K562 (cell line): ENCODE results near the gene POLD3. TPM values are rescaled to one million over a fixed set of nuclear protein-coding genes. Genes with fewer than 3 reads are reported as not detected.

Experiments used
- ATAC-seq: fragments of 200-7000 bp; cut with Tn5 transposase; 3 replicates; pipeline ENCODE4 v1.9.1; 2020; ENCODE audit warnings: moderate library complexity
- BruUV-seq: library from RNA; stranded (reverse); fragments of 400-500 nt; replicated peaks from 2 replicates; lab custom pipeline; 2021; lab: Mats Ljungman, UMichigan
- CTCF ChIA-PET: fragments of 300-600 bp; formaldehyde crosslinking; extraction: SDS; loops from one replicate; lab custom pipeline; 2021; ENCODE audit warnings: low intra/inter-chr PET ratio; lab: Yijun Ruan, JAX
- POLR2A ChIA-PET: fragments of 300-600, 350-650 bp; sonication (Branson Sonifier 250); formaldehyde crosslinking; extraction: SDS; loops from one replicate; lab custom pipeline; 2021; ENCODE audit warnings: antibody characterized with exemption, inconsistent platforms; lab: Yijun Ruan, JAX
- DNase-seq, 4 experiments: peaks; one replicate each; pipeline versions ENCODE4 v3.0.0 to v3.0.0-alpha.2; 2011 to 2018; ENCODE audit warnings: low spot score in 3 of 4, mixed read lengths in 3 of 4; ENCODE audit errors: extremely low read depth in 1 of 4
- FAIRE-seq: peaks from 2 replicates; lab custom pipeline; 2011; peaks lifted over from hg19 to GRCh38; lab: Jason Lieb, UNC
- H2AFZ ChIP-seq: 2 replicates; pipeline ENCODE4 v1.6.0; 2011; ENCODE audit warnings: low read depth, low read length, control low read depth, inconsistent platforms
- H3K27ac ChIP-seq: fragments of 200-600 bp; 3 replicates; pipeline ENCODE4 v1.8.0; 2011; ENCODE audit warnings: low read depth, mild to moderate bottlenecking, control low read depth, inconsistent platforms, low read length, moderate library complexity, mixed read lengths; ENCODE audit errors: extremely low read depth
- H3K27me3 ChIP-seq, 2 experiments: fragments of 300-600 bp in 1 of 2; 2 replicates in 1 of 2; 3 replicates in 1 of 2; pipeline versions ENCODE4 v1.6.0 to v1.8.0; 2011; ENCODE audit warnings: inconsistent platforms in 2 of 2, low read length in 2 of 2, mild to moderate bottlenecking in 1 of 2, mixed read lengths in 1 of 2, moderate library complexity in 1 of 2; ENCODE audit not compliant: control insufficient read depth in 2 of 2, insufficient read depth in 2 of 2
- H3K36me3 ChIP-seq: fragments of 300-600 bp; 3 replicates; pipeline ENCODE4 v1.8.0; 2011; ENCODE audit warnings: mild to moderate bottlenecking, low read length, inconsistent platforms; ENCODE audit not compliant: control insufficient read depth, insufficient read depth
- H3K4me1 ChIP-seq, 2 experiments: fragments of 200-600 bp in 1 of 2; replicated peaks in 1 of 2; 2 replicates in 1 of 2; 3 replicates in 1 of 2; pipeline versions ENCODE4 v1.5.1 to v1.8.0; 2011; ENCODE audit warnings: inconsistent platforms in 2 of 2, low read length in 2 of 2, mild to moderate bottlenecking in 1 of 2, mixed read lengths in 1 of 2, moderate library complexity in 1 of 2; ENCODE audit not compliant: control insufficient read depth in 2 of 2, insufficient read depth in 2 of 2
- H3K4me2 ChIP-seq: 2 replicates; pipeline ENCODE4 v1.6.1; 2011; ENCODE audit warnings: low read length, control low read depth, inconsistent platforms, mixed read lengths; ENCODE audit not compliant: insufficient read depth
- H3K4me3 ChIP-seq: fragments of 200-600 bp; sonication (generic), shearing (Covaris generic); 2 replicates; pipeline ENCODE4 v1.5.1; 2016; ENCODE audit warnings: control low read depth, inconsistent platforms
- H3K79me2 ChIP-seq: fragments of 200-600 bp; 3 replicates; pipeline ENCODE4 v1.8.0; 2011; ENCODE audit warnings: low read length, inconsistent platforms; ENCODE audit not compliant: control insufficient read depth, insufficient read depth
- H3K9ac ChIP-seq, 2 experiments: 2 replicates each; pipeline versions ENCODE4 v1.6.0 to v1.6.1; 2011; ENCODE audit warnings: low read depth in 2 of 2, low read length in 2 of 2, control low read depth in 1 of 2, inconsistent platforms in 1 of 2, mild to moderate bottlenecking in 1 of 2, mixed read lengths in 1 of 2; ENCODE audit not compliant: insufficient read depth in 1 of 2
- H3K9me1 ChIP-seq: one replicate; pipeline ENCODE4 v1.6.0; 2011; ENCODE audit warnings: inconsistent platforms, mild to moderate bottlenecking, low read length, moderate library complexity; ENCODE audit not compliant: control insufficient read depth, insufficient read depth
- H3K9me3 ChIP-seq: replicated peaks from 2 replicates; pipeline ENCODE4 v1.5.1; 2011; ENCODE audit warnings: low read depth, low read length, inconsistent platforms; ENCODE audit not compliant: control insufficient read depth, insufficient read depth
- H4K20me1 ChIP-seq: replicated peaks from 2 replicates; pipeline ENCODE4 v1.6.1; 2011; ENCODE audit warnings: low read length, inconsistent platforms, mixed read lengths; ENCODE audit not compliant: control insufficient read depth, insufficient read depth
- CHD1 ChIP-seq: fragments of 200-600 bp; sonication (generic); IDR thresholded peaks from one replicate; pipeline ENCODE4 v1.6.1; 2012; ENCODE audit warnings: mild to moderate bottlenecking, moderate library complexity, low read length, inconsistent platforms
- FIP1L1 ChIP-seq: fragments of 200-400 bp; formaldehyde crosslinking; IDR thresholded peaks from 2 replicates; pipeline ENCODE4 v1.6.1; 2018; ENCODE audit warnings: mild to moderate bottlenecking, low read depth, low read length; ENCODE audit not compliant: poor library complexity, severe bottlenecking
- KDM1A ChIP-seq, 2 experiments: fragments of 450-650 bp; IDR thresholded peaks; 2 replicates each; pipeline ENCODE4 v1.6.1; 2016; ENCODE audit warnings: mild to moderate bottlenecking in 2 of 2
- MBD2 ChIP-seq: sonication (generic); IDR thresholded peaks from 2 replicates; pipeline ENCODE4 v1.6.1; 2016; ENCODE audit warnings: low read depth, borderline replicate concordance
- MYBL2 ChIP-seq, 2 experiments: fragments of 450-650 bp in 1 of 2; sonication (generic) in 1 of 2; formaldehyde crosslinking in 1 of 2; IDR thresholded peaks; 2 replicates each; pipeline versions ENCODE4 v1.6.1 to v1.8.1; 2017 to 2022; ENCODE audit warnings: borderline replicate concordance in 1 of 2, inconsistent platforms in 1 of 2, low read depth in 1 of 2, mild to moderate bottlenecking in 1 of 2, missing genetic modification reagents in 1 of 2, moderate library complexity in 1 of 2
- SLC30A9 ChIP-seq: fragments of 250-450 bp; sonication (Bioruptor Pico); IDR thresholded peaks from 2 replicates; pipeline ENCODE4 v1.8.0; 2022; ENCODE audit warnings: mild to moderate bottlenecking, moderate library complexity
- TCF15 ChIP-seq: fragments of 250-450 bp; sonication (Bioruptor Pico); IDR thresholded peaks from 2 replicates; pipeline ENCODE4 v1.8.0; 2022; ENCODE audit warnings: moderate library complexity, mild to moderate bottlenecking, inconsistent platforms
- ZNF75A ChIP-seq: fragments of 450-650 bp; formaldehyde crosslinking; IDR thresholded peaks from 2 replicates; pipeline ENCODE4 v1.4.0; 2020; ENCODE audit warnings: mild to moderate bottlenecking
- WGBS: fragments of 100-300 bp; shearing (Covaris generic); methylation state at CpG from one replicate; pipeline ENCODE4 v1.1.6; 2016; ENCODE audit warnings: low coverage, mixed read lengths; ENCODE audit not compliant: insufficient coverage; ENCODE audit errors: missing lambda C conversion rate; 5-methylcytosine and 5-hydroxymethylcytosine counted together
- in situ Hi-C: fragments of 300-500 bp; cut with MboI; formaldehyde crosslinking; loops from 4 replicates; pipeline ENCODE4 v1.15.0; 2018; ENCODE audit warnings: inconsistent platforms, mixed read lengths
- intact Hi-C: fragments of 100-400 bp; cut with micrococcal nuclease; formaldehyde crosslinking; loops from 2 replicates; pipeline ENCODE4 v1.14.2; 2022
- polyA plus RNA-seq, 8 experiments: library from polyadenylated mRNA; depleted of rRNA in 4 of 8; stranded (reverse) in 5 of 8; unstranded in 3 of 8; fragments of >200 nt; fragmentation: Nextera tagmentation in 2 of 8; fragmentation: Illumina TruSeq in 1 of 8; extraction: Ambion mirVana in 2 of 8; extraction: Trizol in 1 of 8; gene quantifications; 2 replicates each; pipeline versions ENCODE4 v1.2.1 to v1.2.3, GENCODE V29; 2011 to 2014; ENCODE audit warnings: inconsistent platforms in 1 of 8, missing spikeins in 1 of 8
- total RNA-seq, 7 experiments: library from RNA; depleted of rRNA in 6 of 7; stranded (reverse); fragments of >200 nt in 6 of 7; fragmentation: Illumina TruSeq in 2 of 7; extraction: Trizol in 2 of 7; gene quantifications; 2 replicates each; pipeline versions ENCODE4 v1.2.1 to v1.2.3, GENCODE V29; 2011 to 2021; ENCODE audit warnings: low replicate concordance in 1 of 7

POLD3 gene
- total and polyA plus RNA-seq, 9 of the 15 experiments (the other 6 are each of a cell fraction or from before 2014, with no cell fraction given), result 10.6 to 40.1 (median 24.6) TPM

GRCh38 chr11:74644081-74644480 lies 51.7 kb downstream of the POLD3 start:
- no peaks in the 10 kb centered on the region for H3K79me2 ChIP-seq
- H3K27ac ChIP-seq, result no peak overlapping the region
- H3K4me1 ChIP-seq, result peaks cover 0 to 41% of the 10 kb centered on the region in 2 experiments
- ChIA-PET POLR2A (interaction anchor here (0.9 kb wide), 1 partner anchor 30 kb away, joined by 4 read pairs; no protein-coding TSS in a partner anchor), CTCF (no interaction called here)
- 67% methylated on average over 4 of the region's 4 CpGs for WGBS
- BruUV-seq, result no TSS peak
- no peak overlapping the region for H3K4me3 ChIP-seq
- peaks cover 45% of the 10 kb centered on the region for H3K36me3 ChIP-seq
- intact Hi-C loops (no loop called here), in situ Hi-C loops (no loop called here)
- ATAC-seq (no peak), FAIRE-seq (no peak), DNase-seq (no peak)
- H3K4me2 ChIP-seq, result no peak overlapping the region
- H3K9me3 ChIP-seq, result no peaks in the 10 kb centered on the region
- no peak overlapping the region for H3K9ac ChIP-seq
- 0 out of 2 replicates have a peak, but pooled peaks cover 3% of the 10 kb centered on the region for H4K20me1 ChIP-seq
- H3K9me1 ChIP-seq, result no peaks in the 10 kb centered on the region
- no peaks in the 10 kb centered on the region for H3K27me3 ChIP-seq
- no peak for TF ChIP-seq KDM1A (IDR thresholded peaks at IDR 0.05)
- no peak for TF ChIP-seq ZNF75A (CRISPR knock-in tag)
- TF ChIP-seq MBD2, result no peak
- TF ChIP-seq FIP1L1, result no peak
- no peak for TF ChIP-seq CHD1
- no peak for TF ChIP-seq MYBL2 (IDR thresholded peaks at IDR 0.05; ENCODE audit: low read depth)
- TF ChIP-seq MYBL2 (CRISPR knock-in tag; IDR thresholded peaks at IDR 0.05; ENCODE audit: borderline replicate concordance), result no peak
- no peak for TF ChIP-seq SLC30A9
- no peak for TF ChIP-seq TCF15 (CRISPR knock-in tag)
- no peak overlapping the region for H2AFZ ChIP-seq
